Measurements from ENCODE around the gene FAM53A. TPM values are rescaled to one million over a fixed set of nuclear protein-coding genes. Genes with fewer than 3 reads are reported as not detected.
A peak's percentile ranks its signal among the peaks of the same experiment; 100 is the strongest.

FAM53A gene
- total and polyA plus RNA-seq, 2 of the 4 experiments (the other 2 are of a cell fraction): 2.0 to 3.1 TPM

DNA sequence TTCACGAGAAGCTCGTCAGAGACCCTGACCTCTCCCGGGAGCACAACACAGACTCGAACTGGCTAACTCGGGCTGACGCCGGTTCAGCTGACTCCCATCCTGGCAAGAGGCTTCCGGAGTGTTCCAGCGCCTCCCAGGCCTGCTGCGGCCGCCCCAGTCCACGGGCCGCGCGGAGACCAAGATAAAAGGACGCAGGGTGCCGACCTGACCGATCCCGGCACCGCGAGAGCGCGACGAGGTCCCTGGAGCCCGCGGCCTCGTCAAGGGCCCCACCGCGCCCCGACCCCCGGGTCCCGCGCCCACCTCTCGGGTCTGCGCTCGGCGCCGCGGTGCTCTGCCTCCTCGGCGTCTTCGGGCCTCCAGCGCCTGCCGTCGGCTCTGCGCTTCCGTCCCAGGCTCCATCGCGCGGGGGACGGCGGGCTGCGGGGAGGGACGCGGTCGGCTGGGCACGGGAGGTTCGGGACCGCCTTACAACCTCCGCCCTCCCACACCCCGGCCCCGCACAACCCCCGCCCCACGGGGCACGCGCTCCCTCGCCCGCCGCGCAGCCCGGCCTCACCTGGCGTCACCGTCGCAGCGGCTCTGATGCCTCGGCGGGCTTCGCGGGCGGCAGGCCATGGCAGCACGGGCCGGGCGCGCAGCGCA lies 27.6 kb upstream of the FAM53A start:
- Histone ChIP-seq H4K91ac (ENCODE audit: insufficient read depth, low read depth, low read length) (peak overlapping the region; percentile 25; the same call in 1 of the 2 replicates), H2BK15ac (ENCODE audit: low read depth, low read length) (no peak overlapping the region), H3K18ac (ENCODE audit: low read depth, low read length) (no peak overlapping the region), H2BK5ac (ENCODE audit: low read depth, low read length, poor library complexity, severe bottlenecking) (peak overlapping the region; percentile 73), H3K56ac (ENCODE audit: extremely low read depth, insufficient read depth, low read length) (peak overlapping the region; percentile 78), H4K20me1 (ENCODE audit: insufficient read depth, low read length) (peaks cover 39% of the 10 kb centered on the region), H3K4ac (ENCODE audit: low read depth, low read length) (peak overlapping the region; percentile 78), H3K4me3 (ENCODE audit: insufficient read depth, low read depth, low read length) (peak overlapping the region; percentile 92), H3K27ac (ENCODE audit: insufficient read depth, low read length) (peak overlapping the region; percentile 79), H3K27me3 (ENCODE audit: control insufficient read depth, insufficient read depth, low read length) (no peaks in the 10 kb centered on the region), H4K5ac (ENCODE audit: low read depth, low read length) (0 out of 2 replicates have a peak overlapping the region, but pooled peaks have one; percentile 40), H3K9me3 (ENCODE audit: control insufficient read depth, insufficient read depth, low read length) (no peaks in the 10 kb centered on the region), H3K79me1 (ENCODE audit: low read depth in 1 of 2, low read length in 2 of 2) (peaks cover 17 to 70% of the 10 kb centered on the region in 2 experiments), H3K9ac (ENCODE audit: low read depth, low read length) (peak overlapping the region; percentile 89), H3K4me1 (ENCODE audit: control insufficient read depth, insufficient read depth, low read length) (peaks cover 11% of the 10 kb centered on the region), H3K36me3 (ENCODE audit: control insufficient read depth, insufficient read depth, low read length) (peaks cover 7% of the 10 kb centered on the region), H2BK120ac (ENCODE audit: low read depth, low read length) (no peak overlapping the region), H2AK9ac (replicated peaks; ENCODE audit: low read depth, low read length, poor library complexity) (peak overlapping the region; percentile 82), H2BK20ac (ENCODE audit: low read depth, low read length) (no peak overlapping the region), H4K8ac (ENCODE audit: low read depth in 2 of 2, low read length in 2 of 2) (peak overlapping the region in 1 of 2 experiments; percentile 56; a peak in 2 of 4 replicates), H3K23ac (ENCODE audit: low read depth, low read length) (peak overlapping the region; percentile 95), H2AFZ (replicated peaks; ENCODE audit: low read length, poor library complexity) (peak overlapping the region; percentile 90), H2AK5ac (ENCODE audit: low read depth, low read length) (peak overlapping the region; percentile 97), H3K4me2 (ENCODE audit: low read depth, low read length) (peak overlapping the region; percentile 96), H3K9me1 (ENCODE audit: insufficient read depth, low read length) (peaks cover 10% of the 10 kb centered on the region; the same call in 1 of the 2 replicates), H3K14ac (replicated peaks; ENCODE audit: low read depth, low read length) (peak overlapping the region; percentile 85)
- CTCF ChIA-PET: interaction anchor here (0.9 to 1.3 kb wide), 2 partner anchors 15 to 18 kb away, joined by 3 to 7 read pairs; no protein-coding TSS in a partner anchor
- no TSS peak for BruUV-seq (replicated peaks)
- intact Hi-C loops (cut with micrococcal nuclease): no loop called here
- ATAC-seq (ENCODE audit: low read depth) (peak; percentile 48), DNase-seq (peak; percentile 55)
- 0% methylated on average over 48 of the region's 85 CpGs; no CpG with 5 or more reads in 1 of the 2 experiments for WGBS, 2 experiments (ENCODE audit: extremely low coverage in 2 of 2, insufficient read length in 1 of 2)
- POLR2A ChIA-PET (ENCODE audit: unreplicated experiment): interaction anchor here (0.5 to 1.0 kb wide), 3 partner anchors 12 to 782 kb away, joined by 3 to 5 read pairs (median 3); no protein-coding TSS in a partner anchor
- in situ Hi-C loops (cut with MboI; ENCODE audit: low sequenced_read_pairs): no loop called here
- dilution Hi-C loops (cut with HindIII; ENCODE audit: low sequenced_read_pairs, unreplicated experiment): no loop called here
- TF ChIP-seq BHLHE40 (IDR thresholded peaks at IDR 0.05; ENCODE audit: low read depth, low read length) (no peak), POLR2A (IDR thresholded peaks at IDR 0.05; ENCODE audit: low read depth, low read length) (no peak), MAFK (IDR thresholded peaks at IDR 0.05; ENCODE audit: low read depth, low read length) (no peak), MXI1 (IDR thresholded peaks at IDR 0.05; ENCODE audit: borderline replicate concordance, low read depth, low read length) (no peak; the same call in 1 of the 2 replicates), RAD21 (IDR thresholded peaks at IDR 0.05; ENCODE audit: low read length) (no peak), RCOR1 (IDR thresholded peaks at IDR 0.05; ENCODE audit: insufficient replicate concordance, low read length) (no peak), RFX5 (IDR thresholded peaks at IDR 0.05; ENCODE audit: low read depth, low read length) (no peak), NFE2L2 (IDR thresholded peaks at IDR 0.05; ENCODE audit: low read depth, low read length) (no peak), MAZ (IDR thresholded peaks at IDR 0.05; ENCODE audit: borderline replicate concordance, low read depth, low read length) (no peak), CEBPB (IDR thresholded peaks at IDR 0.05; ENCODE audit: low read depth, low read length) (no peak), FOS (IDR thresholded peaks at IDR 0.05; ENCODE audit: low read depth, low read length) (no peak), CHD1 (IDR thresholded peaks at IDR 0.05; ENCODE audit: low read depth, low read length) (no peak)
- TF ChIP-seq, protein P1, sequence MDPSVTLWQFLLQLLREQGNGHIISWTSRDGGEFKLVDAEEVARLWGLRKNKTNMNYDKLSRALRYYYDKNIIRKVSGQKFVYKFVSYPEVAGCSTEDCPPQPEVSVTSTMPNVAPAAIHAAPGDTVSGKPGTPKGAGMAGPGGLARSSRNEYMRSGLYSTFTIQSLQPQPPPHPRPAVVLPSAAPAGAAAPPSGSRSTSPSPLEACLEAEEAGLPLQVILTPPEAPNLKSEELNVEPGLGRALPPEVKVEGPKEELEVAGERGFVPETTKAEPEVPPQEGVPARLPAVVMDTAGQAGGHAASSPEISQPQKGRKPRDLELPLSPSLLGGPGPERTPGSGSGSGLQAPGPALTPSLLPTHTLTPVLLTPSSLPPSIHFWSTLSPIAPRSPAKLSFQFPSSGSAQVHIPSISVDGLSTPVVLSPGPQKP (IDR thresholded peaks at IDR 0.05; ENCODE audit: borderline replicate concordance, low read depth, low read length): no peak
- TF ChIP-seq, protein P2, sequence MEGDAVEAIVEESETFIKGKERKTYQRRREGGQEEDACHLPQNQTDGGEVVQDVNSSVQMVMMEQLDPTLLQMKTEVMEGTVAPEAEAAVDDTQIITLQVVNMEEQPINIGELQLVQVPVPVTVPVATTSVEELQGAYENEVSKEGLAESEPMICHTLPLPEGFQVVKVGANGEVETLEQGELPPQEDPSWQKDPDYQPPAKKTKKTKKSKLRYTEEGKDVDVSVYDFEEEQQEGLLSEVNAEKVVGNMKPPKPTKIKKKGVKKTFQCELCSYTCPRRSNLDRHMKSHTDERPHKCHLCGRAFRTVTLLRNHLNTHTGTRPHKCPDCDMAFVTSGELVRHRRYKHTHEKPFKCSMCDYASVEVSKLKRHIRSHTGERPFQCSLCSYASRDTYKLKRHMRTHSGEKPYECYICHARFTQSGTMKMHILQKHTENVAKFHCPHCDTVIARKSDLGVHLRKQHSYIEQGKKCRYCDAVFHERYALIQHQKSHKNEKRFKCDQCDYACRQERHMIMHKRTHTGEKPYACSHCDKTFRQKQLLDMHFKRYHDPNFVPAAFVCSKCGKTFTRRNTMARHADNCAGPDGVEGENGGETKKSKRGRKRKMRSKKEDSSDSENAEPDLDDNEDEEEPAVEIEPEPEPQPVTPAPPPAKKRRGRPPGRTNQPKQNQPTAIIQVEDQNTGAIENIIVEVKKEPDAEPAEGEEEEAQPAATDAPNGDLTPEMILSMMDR (conservative IDR thresholded peaks at IDR 0.05; ENCODE audit: low read depth, low read length): no peak
- TF ChIP-seq, protein P3, sequence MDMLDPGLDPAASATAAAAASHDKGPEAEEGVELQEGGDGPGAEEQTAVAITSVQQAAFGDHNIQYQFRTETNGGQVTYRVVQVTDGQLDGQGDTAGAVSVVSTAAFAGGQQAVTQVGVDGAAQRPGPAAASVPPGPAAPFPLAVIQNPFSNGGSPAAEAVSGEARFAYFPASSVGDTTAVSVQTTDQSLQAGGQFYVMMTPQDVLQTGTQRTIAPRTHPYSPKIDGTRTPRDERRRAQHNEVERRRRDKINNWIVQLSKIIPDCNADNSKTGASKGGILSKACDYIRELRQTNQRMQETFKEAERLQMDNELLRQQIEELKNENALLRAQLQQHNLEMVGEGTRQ (IDR thresholded peaks at IDR 0.05; ENCODE audit: low read depth, low read length): no peak
